ENCODE results near the gene KCNF1.

KCNF1 gene

DNA sequence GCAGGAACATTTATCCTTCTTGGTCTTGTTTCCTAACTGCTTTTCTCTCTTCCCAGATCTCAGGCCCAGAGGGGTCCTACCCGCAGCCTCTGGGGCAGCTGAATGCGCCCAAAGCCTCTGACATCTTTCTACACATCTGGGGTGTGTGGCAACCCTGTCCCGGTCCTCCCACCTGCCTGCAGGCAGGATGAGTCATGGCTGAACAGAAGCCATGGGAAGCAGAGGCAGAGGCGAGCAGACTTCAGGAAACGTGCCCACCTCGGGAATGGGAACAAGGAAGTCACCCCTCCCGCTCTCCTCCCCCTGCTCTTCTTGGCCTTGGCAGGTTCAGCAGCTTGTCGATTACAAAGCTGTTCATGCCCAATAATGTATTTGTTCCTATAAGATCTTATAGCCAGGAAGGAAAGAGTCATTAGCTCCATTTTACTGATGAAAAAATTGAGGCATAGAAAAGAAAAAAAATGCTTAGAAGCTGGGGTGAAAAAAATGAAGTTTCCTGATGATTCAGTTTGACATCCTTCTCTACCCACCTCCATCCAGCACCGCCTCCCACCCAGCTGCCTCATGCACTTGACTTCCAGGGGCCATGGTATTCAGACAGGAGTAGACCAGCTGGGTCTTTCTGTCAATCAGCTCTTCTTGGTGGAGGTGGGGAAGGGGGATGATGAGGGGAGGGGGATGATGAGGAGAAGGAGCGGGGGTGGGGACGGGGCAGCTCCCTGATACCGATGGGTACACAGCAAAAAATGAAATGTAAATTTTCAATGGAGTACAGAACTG, 10.4 kb upstream of the KCNF1 start:
- TF ChIP-seq TAF1 (IDR thresholded peaks at IDR 0.05; ENCODE audit: borderline replicate concordance, insufficient read depth, low read length) (no peak), SIN3A (IDR thresholded peaks at IDR 0.05; ENCODE audit: borderline replicate concordance, insufficient read depth, low read length) (no peak), FOXP2 (optimal IDR thresholded peaks at IDR 0.05; ENCODE audit: borderline replicate concordance, extremely low read depth, extremely low read length, insufficient read depth) (no peak), POLR2AphosphoS5 (IDR thresholded peaks at IDR 0.05; ENCODE audit: low read depth, low read length) (no peak)
- TF ChIP-seq, protein P1, sequence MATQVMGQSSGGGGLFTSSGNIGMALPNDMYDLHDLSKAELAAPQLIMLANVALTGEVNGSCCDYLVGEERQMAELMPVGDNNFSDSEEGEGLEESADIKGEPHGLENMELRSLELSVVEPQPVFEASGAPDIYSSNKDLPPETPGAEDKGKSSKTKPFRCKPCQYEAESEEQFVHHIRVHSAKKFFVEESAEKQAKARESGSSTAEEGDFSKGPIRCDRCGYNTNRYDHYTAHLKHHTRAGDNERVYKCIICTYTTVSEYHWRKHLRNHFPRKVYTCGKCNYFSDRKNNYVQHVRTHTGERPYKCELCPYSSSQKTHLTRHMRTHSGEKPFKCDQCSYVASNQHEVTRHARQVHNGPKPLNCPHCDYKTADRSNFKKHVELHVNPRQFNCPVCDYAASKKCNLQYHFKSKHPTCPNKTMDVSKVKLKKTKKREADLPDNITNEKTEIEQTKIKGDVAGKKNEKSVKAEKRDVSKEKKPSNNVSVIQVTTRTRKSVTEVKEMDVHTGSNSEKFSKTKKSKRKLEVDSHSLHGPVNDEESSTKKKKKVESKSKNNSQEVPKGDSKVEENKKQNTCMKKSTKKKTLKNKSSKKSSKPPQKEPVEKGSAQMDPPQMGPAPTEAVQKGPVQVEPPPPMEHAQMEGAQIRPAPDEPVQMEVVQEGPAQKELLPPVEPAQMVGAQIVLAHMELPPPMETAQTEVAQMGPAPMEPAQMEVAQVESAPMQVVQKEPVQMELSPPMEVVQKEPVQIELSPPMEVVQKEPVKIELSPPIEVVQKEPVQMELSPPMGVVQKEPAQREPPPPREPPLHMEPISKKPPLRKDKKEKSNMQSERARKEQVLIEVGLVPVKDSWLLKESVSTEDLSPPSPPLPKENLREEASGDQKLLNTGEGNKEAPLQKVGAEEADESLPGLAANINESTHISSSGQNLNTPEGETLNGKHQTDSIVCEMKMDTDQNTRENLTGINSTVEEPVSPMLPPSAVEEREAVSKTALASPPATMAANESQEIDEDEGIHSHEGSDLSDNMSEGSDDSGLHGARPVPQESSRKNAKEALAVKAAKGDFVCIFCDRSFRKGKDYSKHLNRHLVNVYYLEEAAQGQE (IDR thresholded peaks at IDR 0.05; ENCODE audit: insufficient read depth in 1 of 2, low read depth in 2 of 2, low read length in 2 of 2) = no peak

DNA sequence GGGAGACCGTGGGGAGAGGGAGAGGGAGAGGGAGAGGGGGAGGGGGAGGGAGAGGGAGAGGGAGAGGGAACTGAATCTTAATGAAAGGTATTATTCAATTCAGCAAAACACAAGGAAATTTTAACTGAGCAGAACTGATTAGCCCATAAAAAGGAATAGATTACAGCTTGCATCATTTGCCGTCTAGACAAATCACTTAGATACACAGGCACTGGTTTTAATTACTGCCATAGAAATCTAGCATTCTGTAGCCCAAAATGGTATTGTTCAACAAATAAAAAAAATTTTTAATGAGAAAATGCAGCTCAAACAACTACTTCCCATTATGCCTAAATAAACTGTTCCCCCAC, 7.9 kb upstream of the KCNF1 start:
- TF ChIP-seq SIN3A (IDR thresholded peaks at IDR 0.05; ENCODE audit: borderline replicate concordance, insufficient read depth, low read length) = no peak
- TF ChIP-seq FOXP2 (optimal IDR thresholded peaks at IDR 0.05; ENCODE audit: borderline replicate concordance, extremely low read depth, extremely low read length, insufficient read depth) = no peak

DNA sequence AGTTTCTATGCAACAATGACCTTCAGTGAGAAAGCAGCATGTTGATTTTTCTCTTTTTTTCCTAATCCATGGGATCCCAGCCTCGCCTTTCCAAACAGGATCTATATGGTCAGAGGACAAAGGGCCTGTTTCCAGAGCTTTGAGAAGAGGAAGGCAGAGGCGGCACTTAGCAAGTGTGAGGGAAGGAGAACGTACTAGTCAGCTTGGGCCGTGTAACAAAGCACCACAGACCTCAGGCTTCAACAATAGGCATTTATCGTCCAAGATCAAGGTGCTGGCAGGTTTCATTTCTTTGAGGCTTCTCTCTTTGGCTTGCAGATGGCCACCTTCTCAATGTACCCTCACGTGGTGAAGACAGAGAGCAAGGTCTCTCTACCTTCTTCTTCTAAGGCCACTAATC, 7.3 kb upstream of the KCNF1 start:
- no peak for TF ChIP-seq TAF1 (IDR thresholded peaks at IDR 0.05; ENCODE audit: borderline replicate concordance, insufficient read depth, low read length)
- no peak for TF ChIP-seq POLR2AphosphoS5 (IDR thresholded peaks at IDR 0.05; ENCODE audit: low read depth, low read length)
- TF ChIP-seq SIN3A (IDR thresholded peaks at IDR 0.05; ENCODE audit: borderline replicate concordance, insufficient read depth, low read length) = no peak
- no peak for TF ChIP-seq FOXP2 (optimal IDR thresholded peaks at IDR 0.05; ENCODE audit: borderline replicate concordance, extremely low read depth, extremely low read length, insufficient read depth)
- TF ChIP-seq, protein P1 (IDR thresholded peaks at IDR 0.05; ENCODE audit: insufficient read depth in 1 of 2, low read depth in 2 of 2, low read length in 2 of 2) = no peak

DNA sequence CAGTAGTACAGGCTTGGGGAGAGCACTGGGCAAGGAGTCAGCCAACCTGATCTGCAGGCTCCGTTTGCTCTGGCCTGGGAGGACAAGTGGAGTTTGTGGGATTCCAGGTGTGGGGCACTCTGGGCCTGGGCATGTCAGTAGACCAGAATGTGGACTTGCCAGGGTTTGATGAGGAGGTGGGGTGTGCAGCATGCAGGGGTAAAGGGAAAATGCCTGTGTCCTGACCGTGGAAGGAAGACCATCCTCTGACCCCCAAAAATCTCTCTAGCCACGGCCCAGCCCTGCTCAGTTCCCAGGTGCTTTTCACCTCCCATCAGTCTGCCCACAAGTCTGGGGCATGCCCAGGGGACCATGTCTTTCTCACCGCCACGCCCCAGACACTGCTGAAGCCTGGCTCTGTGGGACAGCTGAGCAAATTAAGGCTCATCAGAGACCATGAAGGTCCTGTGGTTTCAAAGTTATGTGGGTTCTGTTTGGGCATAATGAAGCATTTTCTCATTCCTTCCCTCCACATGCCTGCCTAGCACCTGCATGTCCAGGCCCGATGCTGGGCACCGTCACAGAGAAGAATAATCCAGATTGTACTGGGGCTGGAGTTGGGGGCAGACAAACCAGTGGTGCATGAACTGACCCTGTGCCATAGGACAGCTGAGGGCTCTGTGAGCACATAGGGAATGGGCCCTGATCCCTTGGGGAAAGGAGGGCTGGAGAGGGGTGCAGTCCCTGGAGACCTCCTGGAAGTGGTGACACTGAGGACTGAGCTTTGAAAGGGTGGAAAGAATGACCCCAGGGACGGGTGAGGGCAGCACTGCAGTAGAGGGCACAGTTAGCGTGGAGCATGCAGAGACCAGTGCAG, 6.5 kb upstream of the KCNF1 start:
- TF ChIP-seq, protein P1 (IDR thresholded peaks at IDR 0.05; ENCODE audit: insufficient read depth in 1 of 2, low read depth in 2 of 2, low read length in 2 of 2) = no peak
- TF ChIP-seq FOXP2 (optimal IDR thresholded peaks at IDR 0.05; ENCODE audit: borderline replicate concordance, extremely low read depth, extremely low read length, insufficient read depth) (no peak), SIN3A (IDR thresholded peaks at IDR 0.05; ENCODE audit: borderline replicate concordance, insufficient read depth, low read length) (no peak), POLR2AphosphoS5 (IDR thresholded peaks at IDR 0.05; ENCODE audit: low read depth, low read length) (no peak), TAF1 (IDR thresholded peaks at IDR 0.05; ENCODE audit: borderline replicate concordance, insufficient read depth, low read length) (no peak)

DNA sequence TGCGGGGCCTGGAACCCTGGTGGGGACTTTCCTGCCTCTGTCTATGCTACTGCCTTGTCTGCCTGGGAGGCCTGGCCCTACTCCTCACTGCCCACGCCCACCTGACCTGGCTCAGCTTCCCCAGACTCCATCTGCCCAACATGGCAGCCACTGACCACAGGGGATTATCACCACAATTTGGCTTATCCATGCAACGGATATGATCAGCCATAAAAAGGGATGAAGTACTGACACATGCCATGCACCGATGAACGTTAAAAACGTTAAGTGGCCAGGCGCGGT, 5.9 kb upstream of the KCNF1 start:
- TF ChIP-seq, protein P1 (IDR thresholded peaks at IDR 0.05; ENCODE audit: insufficient read depth in 1 of 2, low read depth in 2 of 2, low read length in 2 of 2) = no peak
- no peak for TF ChIP-seq POLR2AphosphoS5 (IDR thresholded peaks at IDR 0.05; ENCODE audit: low read depth, low read length)
- no peak for TF ChIP-seq SIN3A (IDR thresholded peaks at IDR 0.05; ENCODE audit: borderline replicate concordance, insufficient read depth, low read length)
- TF ChIP-seq TAF1 (IDR thresholded peaks at IDR 0.05; ENCODE audit: borderline replicate concordance, insufficient read depth, low read length) = no peak
- TF ChIP-seq FOXP2 (optimal IDR thresholded peaks at IDR 0.05; ENCODE audit: borderline replicate concordance, extremely low read depth, extremely low read length, insufficient read depth) = no peak
